HUDEP-2 (cell line): ENCODE measurements around the gene WNT1.

Source experiments
- DNase-seq, 76 experiments: peaks; one replicate each; lab custom pipeline; 2025; ENCODE audit not compliant: unreplicated experiment in 76 of 76; lab: John Stamatoyannopoulos, UW

The WNT1 gene

GRCh38 chr12:49026101-49026500, 48.0 kb downstream of the WNT1 start:
- DNase-seq, result no peak

- DNase-seq, result no peak
Observed at GRCh38 chr12:49026678-49027480, 48.8 kb downstream of the WNT1 start.

GRCh38 chr12:49027846-49028555, 49.9 kb downstream of the WNT1 start:
- no peak for DNase-seq

- no peak for DNase-seq
Observed at GRCh38 chr12:49028666-49029275, 50.6 kb downstream of the WNT1 start.

GRCh38 chr12:49030119-49030518, 52.0 kb downstream of the WNT1 start:
- DNase-seq, result no peak

GRCh38 chr12:49030714-49031572, 52.8 kb downstream of the WNT1 start:
- no peak for DNase-seq

GRCh38 chr12:49031573-49032161, 53.5 kb downstream of the WNT1 start:
- DNase-seq, result no peak
